GM19351 (cell line): Measurements from ENCODE around the gene ETFBKMT.
"Not testable (repeated sequence)": the region's sequence is repeated elsewhere in the genome, so short reads cannot be mapped to it uniquely, and the experiment has no call there.

ENCODE experiments used
- ATAC-seq: cut with Tn5 transposase; IDR thresholded peaks from one replicate; pipeline ENCODE4 v1.9.1; 2021; ENCODE audit warnings: mild to moderate bottlenecking, moderate library complexity; ENCODE audit not compliant: unreplicated experiment

The ETFBKMT gene

DNA sequence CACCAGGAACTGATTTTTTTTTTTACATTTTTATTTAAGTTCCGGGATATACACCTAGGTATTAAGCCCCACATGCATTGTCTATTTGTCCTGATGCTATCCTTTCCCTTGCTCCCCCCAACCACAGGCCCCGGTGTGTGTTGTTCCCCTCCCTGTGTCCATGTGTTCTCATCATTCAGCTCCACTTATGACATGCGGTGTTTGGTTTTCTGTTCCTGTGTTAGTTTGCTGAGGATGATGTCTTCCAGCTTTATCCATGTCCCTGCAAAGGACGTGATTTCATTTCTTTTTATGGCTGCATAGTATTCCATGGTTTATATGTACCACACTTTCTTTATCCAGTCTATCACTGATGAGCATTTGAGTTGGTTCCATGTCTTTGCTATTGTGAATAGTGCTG lies 57.5 kb downstream of the ETFBKMT start:
- not testable (repeated sequence) for ATAC-seq

DNA sequence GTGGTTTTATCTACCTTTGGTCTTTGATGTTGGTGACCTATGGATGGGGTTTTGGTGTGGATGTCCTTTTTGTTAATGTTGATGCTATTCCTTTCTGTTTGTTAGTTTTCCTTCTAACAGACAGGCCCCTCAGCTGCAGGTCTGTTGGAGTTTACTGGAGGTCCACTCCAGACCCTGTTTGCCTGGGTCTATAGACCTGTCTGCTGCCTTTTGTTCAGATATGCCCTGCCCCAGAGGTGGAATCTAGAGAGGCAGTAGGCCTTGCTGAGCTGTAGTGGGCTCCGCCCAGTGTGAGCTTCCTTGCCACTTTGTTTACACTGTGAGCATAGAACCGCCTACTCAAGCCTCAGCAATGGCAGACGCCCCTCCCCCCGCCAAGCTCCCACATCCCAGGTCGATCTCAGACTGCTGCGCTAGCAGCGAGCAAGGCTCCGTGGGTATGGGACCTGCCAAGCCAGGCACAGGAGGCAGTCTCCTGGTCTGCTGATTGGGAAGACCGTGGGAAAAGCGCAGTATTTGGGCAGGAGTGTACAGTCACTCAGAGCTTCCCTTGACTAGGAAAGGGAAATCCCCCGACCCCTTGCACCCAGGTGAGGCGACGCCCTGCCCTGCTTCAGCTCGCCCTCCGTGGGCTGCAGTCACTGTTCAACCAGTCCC lies 59.2 kb downstream of the ETFBKMT start:
- not testable (repeated sequence) for ATAC-seq

GRCh38 chr12:31722580-31722979 lies 63.1 kb downstream of the ETFBKMT start:
- no peak for ATAC-seq
